MM.1S (cell line): ENCODE data around the gene ZNF680.

ENCODE experiments used
- EZH2 ChIP-seq: fragments of 300-600 bp; sonication (generic); optimal IDR thresholded peaks from 2 replicates; pipeline ENCODE3; 2017; ENCODE audit warnings: low read depth, mild to moderate bottlenecking, antibody characterized with exemption, low read length, mixed read lengths
- TF ChIP-seq, protein P1 (sequence below): fragments of 300-600 bp; sonication (generic); IDR thresholded peaks from 2 replicates; pipeline ENCODE4 v1.5.1; 2016; ENCODE audit warnings: antibody characterized with exemption, low read length, mixed read lengths

DNA sequence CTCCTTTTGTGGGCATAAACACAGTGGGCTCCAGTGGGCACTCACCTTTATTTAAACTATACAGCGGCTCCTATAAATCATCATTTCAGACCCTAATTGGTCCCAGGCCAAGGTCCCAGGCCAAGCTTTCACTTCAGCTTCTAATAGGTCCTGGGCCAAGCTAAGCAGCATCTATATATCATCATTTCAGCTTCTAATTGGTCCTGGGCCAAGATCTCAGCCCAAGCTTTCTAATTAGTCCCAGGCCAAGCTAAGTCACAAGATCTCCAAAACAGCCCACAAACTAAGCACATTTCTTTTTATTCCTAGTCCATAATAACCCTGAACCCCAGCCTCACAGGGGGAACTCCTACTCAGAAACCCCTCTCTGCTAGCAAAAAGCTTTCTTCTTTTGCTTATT lies 47.1 kb downstream of the ZNF680 start:
- TF ChIP-seq, protein P1, sequence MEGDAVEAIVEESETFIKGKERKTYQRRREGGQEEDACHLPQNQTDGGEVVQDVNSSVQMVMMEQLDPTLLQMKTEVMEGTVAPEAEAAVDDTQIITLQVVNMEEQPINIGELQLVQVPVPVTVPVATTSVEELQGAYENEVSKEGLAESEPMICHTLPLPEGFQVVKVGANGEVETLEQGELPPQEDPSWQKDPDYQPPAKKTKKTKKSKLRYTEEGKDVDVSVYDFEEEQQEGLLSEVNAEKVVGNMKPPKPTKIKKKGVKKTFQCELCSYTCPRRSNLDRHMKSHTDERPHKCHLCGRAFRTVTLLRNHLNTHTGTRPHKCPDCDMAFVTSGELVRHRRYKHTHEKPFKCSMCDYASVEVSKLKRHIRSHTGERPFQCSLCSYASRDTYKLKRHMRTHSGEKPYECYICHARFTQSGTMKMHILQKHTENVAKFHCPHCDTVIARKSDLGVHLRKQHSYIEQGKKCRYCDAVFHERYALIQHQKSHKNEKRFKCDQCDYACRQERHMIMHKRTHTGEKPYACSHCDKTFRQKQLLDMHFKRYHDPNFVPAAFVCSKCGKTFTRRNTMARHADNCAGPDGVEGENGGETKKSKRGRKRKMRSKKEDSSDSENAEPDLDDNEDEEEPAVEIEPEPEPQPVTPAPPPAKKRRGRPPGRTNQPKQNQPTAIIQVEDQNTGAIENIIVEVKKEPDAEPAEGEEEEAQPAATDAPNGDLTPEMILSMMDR = no peak
- no peak for TF ChIP-seq EZH2
